Urinary bladder (tissue), 4 donors: Measurements from ENCODE around the gene CADPS2. TPM values are rescaled to one million over a fixed set of nuclear protein-coding genes. Genes with fewer than 3 reads are reported as not detected.

Experiments
- DNase-seq: peaks from one replicate; pipeline ENCODE4 v3.0.0-alpha.2; 2015; ENCODE audit errors: extremely low spot score
- H3K27ac ChIP-seq: one replicate; pipeline ENCODE4 v1.5.1; 2013; ENCODE audit warnings: low read depth, mild to moderate bottlenecking, moderate library complexity
- H3K36me3 ChIP-seq: one replicate; pipeline ENCODE4 v1.6.1; 2013; ENCODE audit warnings: mild to moderate bottlenecking, moderate library complexity; ENCODE audit not compliant: insufficient read depth
- H3K4me1 ChIP-seq: one replicate; pipeline ENCODE4 v1.6.1; 2013; ENCODE audit warnings: mild to moderate bottlenecking, moderate library complexity; ENCODE audit not compliant: insufficient read depth
- H3K4me3 ChIP-seq: one replicate; pipeline ENCODE4 v1.5.1; 2013; ENCODE audit warnings: low read depth, low read length
- WGBS: extraction: QIAGEN DNeasy Blood & Tissue Kit; methylation state at CpG from one replicate; pipeline ENCODE4 v1.1.7; 2013; 5-methylcytosine and 5-hydroxymethylcytosine counted together
- polyA plus RNA-seq: library from polyadenylated mRNA; stranded (reverse); fragments of 200-250 nt; gene quantifications from one replicate; pipeline ENCODE4 v1.2.3, GENCODE V29; 2013
- total RNA-seq: library from RNA; depleted of rRNA; stranded (reverse); fragments of >200 nt; gene quantifications from one replicate; pipeline ENCODE4 v1.2.3, GENCODE V29; 2014
- donor health status: healthy with polysubstance abuse.
- donor health status: healthy.

CADPS2 gene
- total and polyA plus RNA-seq, 2 donors = 5.5 to 36.0 TPM

DNA sequence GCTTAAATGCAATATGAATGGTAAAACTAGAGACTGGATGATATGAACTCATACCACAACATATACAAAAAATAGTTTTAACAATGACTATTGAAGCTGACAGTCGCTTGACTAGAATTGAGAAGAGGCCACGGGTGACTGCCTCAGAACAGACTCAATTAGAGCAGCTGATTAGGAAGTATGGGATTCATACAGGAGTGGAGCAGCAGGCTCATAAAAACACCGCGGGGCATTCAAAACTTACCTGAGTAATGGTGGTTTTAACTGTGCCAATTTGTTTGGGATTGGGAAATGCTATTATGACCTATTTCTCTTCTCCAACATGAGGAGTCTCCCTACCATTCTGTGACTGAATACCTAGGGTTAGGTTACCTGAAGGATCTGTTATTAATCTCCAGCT, 2.1 kb downstream of the CADPS2 start:
- DNase-seq = no peak
- H3K4me3 ChIP-seq = no peak overlapping the region
- 88% methylated on average over 4 of the region's 4 CpGs for WGBS
- no peaks in the 10 kb centered on the region for H3K36me3 ChIP-seq
- H3K27ac ChIP-seq = no peak overlapping the region
- no peaks in the 10 kb centered on the region for H3K4me1 ChIP-seq

- WGBS = 80% methylated on average over 3 of the region's 3 CpGs
- DNase-seq = no peak
- H3K4me1 ChIP-seq = no peaks in the 10 kb centered on the region
- H3K4me3 ChIP-seq = no peak overlapping the region
- no peaks in the 10 kb centered on the region for H3K36me3 ChIP-seq
- H3K27ac ChIP-seq = no peak overlapping the region
Measured at GRCh38 chr7:122883049-122883680, 3.1 kb downstream of the CADPS2 start.

DNA sequence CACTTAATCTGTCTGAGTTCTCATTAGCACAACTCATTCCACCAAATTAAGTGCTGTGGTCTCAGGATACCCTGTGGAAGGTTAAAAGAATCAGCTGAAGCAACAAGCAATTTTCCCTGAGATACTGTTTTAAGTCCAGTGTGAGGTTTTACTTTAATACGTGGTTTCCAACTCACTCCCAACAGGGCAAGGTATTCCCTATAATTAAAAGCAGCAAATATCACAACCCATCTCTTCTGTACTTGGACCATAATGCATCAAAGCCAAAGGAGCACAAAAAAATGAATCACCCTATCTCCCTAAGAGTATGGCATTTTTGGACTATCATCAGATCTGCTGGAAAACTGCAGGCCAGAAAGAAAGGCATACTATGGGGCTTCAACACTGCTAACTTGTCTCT, 4.9 kb downstream of the CADPS2 start:
- Histone ChIP-seq H3K27ac (no peak overlapping the region), H3K36me3 (no peaks in the 10 kb centered on the region), H3K4me1 (no peaks in the 10 kb centered on the region), H3K4me3 (no peak overlapping the region)
- no peak for DNase-seq
- WGBS = 80% methylated on average over 1 of the region's 1 CpG

DNA sequence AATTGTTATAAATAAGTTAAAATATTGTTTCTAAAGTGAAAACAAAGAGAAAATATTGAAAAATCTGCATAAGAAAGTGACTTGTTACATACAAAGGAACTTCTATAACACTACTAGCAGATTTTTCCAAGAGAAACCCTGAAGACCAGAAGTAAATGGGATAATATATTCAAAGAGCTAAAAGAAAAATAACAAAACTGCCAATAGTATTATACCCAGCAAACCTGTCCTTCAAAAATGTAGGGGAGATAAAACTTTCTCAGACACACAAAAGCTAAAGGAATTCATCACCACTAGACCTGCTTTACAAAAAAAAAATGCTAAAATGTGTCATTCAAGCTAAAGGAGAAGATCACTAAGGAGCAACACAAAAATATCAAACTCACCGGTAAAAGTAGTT, 17.0 kb downstream of the CADPS2 start:
- peaks cover 2% of the 10 kb centered on the region for H3K36me3 ChIP-seq
- H3K4me1 ChIP-seq = no peaks in the 10 kb centered on the region
- no peak overlapping the region for H3K27ac ChIP-seq
- 50% methylated on average over 1 of the region's 1 CpG for whole genome bisulfite sequencing
- no peak overlapping the region for H3K4me3 ChIP-seq
- no peak for DNase-seq

DNA sequence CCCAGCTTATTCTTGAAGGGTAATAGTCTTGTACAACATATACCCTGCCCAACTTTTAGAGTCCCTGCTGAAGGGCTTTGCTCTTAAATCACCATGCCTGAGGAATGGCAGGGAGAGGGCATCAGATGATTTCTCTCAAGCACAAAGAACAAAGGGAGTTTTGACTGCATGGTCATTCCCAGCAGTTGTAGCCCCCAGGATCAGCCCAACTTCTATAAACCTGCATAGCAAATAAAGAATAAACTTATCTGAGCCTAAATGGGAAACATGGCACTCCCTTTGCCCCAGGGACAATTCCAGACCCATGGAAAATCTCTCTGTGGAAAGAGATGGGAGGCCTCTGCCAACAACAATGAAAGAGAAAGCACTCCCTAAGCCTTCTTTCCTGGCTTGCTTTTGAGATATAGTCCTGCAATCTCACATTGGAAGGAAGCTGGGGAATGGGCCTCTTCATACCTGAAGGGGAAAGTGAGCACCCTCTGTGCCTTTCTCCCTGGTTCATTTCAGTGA, 18.7 kb downstream of the CADPS2 start:
- H3K4me1 ChIP-seq = no peaks in the 10 kb centered on the region
- no peak overlapping the region for H3K27ac ChIP-seq
- no peak overlapping the region for H3K4me3 ChIP-seq
- no peak for DNase-seq
- peaks cover 2% of the 10 kb centered on the region for H3K36me3 ChIP-seq

GRCh38 chr7:122864838-122865237, 21.4 kb downstream of the CADPS2 start:
- Histone ChIP-seq H3K4me1 (no peaks in the 10 kb centered on the region), H3K27ac (no peak overlapping the region), H3K36me3 (no peaks in the 10 kb centered on the region), H3K4me3 (no peak overlapping the region)
- no peak for DNase-seq
- 87% methylated on average over 3 of the region's 3 CpGs for WGBS

DNA sequence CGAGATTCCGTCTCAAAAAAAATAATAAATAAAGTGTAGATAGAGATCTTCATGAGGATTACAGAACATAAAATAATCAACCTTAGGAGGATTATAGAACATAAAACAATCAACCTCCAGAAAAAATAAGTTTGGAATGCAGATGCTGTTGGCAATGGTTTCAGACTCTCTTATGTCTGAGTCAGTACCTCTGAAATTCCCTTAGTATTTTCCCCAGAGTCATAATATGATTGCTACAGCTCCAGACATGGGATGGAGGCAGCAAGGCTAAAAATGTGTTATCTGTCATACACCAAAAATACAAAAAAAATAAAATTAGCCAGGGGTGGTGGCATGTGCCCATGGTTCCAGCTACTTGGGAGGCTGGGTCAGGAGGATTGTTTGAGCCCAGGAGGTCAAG, 22.2 kb downstream of the CADPS2 start:
- Histone ChIP-seq H3K27ac (no peak overlapping the region), H3K36me3 (no peaks in the 10 kb centered on the region), H3K4me1 (no peaks in the 10 kb centered on the region), H3K4me3 (no peak overlapping the region)
- no peak for DNase-seq
- WGBS = 88% methylated on average over 2 of the region's 2 CpGs

GRCh38 chr7:122858320-122858719, 27.9 kb downstream of the CADPS2 start:
- Histone ChIP-seq H3K27ac (no peak overlapping the region), H3K36me3 (no peaks in the 10 kb centered on the region), H3K4me3 (no peak overlapping the region), H3K4me1 (no peaks in the 10 kb centered on the region)
- DNase-seq = no peak
- 41% methylated on average over 3 of the region's 3 CpGs for WGBS

DNA sequence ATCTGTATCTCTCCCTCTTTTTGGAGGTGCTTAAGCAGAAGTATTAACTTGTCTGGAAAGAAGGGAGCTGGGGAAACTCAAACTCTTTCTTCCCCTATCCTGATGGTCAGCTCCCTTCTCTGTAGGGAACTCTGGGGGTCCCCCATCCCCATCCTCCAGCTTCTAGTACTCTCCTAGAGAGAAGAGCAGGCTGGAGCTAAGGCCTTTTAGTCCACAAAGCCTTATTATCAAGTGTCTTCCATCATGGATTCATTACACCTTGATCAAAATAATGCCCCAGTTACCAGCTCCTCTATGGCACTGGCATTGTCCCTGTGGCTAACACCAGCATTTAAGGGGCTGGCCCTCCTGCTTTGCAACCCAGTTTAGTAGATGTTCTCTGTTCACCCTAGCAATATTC, 35.7 kb downstream of the CADPS2 start:
- Histone ChIP-seq H3K4me3 (no peak overlapping the region), H3K4me1 (no peaks in the 10 kb centered on the region), H3K36me3 (no peaks in the 10 kb centered on the region), H3K27ac (no peak overlapping the region)
- DNase-seq = no peak

GRCh38 chr7:122849957-122850328, 36.3 kb downstream of the CADPS2 start:
- Histone ChIP-seq H3K27ac (no peak overlapping the region), H3K4me3 (no peak overlapping the region), H3K36me3 (no peaks in the 10 kb centered on the region), H3K4me1 (no peaks in the 10 kb centered on the region)
- WGBS = 85% methylated on average over 3 of the region's 3 CpGs
- no peak for DNase-seq

- Histone ChIP-seq H3K36me3 (no peaks in the 10 kb centered on the region), H3K4me3 (no peak overlapping the region), H3K4me1 (no peaks in the 10 kb centered on the region), H3K27ac (no peak overlapping the region)
- WGBS = 77% methylated on average over 4 of the region's 4 CpGs
- DNase-seq = no peak
Measured at GRCh38 chr7:122849322-122849956, 36.8 kb downstream of the CADPS2 start.

DNA sequence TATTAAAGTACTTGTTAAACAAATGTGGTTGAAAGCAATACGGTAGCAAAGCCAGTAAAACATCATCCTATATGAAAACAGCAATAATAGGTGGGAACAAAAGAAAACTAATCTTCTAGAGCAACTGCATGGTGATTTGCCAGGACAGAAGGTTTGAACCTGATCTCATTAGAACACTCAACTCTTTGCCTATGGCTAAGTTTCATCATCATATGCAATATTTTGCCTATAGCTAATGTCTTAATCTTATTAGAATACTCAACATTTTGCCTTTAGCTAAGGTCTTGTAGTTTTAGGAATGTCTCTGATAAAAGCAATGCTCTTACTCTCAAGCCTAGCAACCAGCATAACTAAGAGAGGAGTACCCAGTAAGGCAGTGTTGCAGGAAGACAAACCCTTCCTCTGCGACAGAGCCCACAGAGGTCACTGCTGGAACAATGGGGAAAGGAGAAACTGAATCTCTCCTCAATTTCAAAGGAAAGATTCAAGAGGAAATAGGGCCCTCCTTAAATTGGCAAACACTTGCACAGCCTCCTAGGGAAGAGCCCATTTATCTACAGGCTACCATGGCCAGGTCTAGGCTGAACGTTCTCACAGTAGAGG, 38.3 kb downstream of the CADPS2 start:
- 79% methylated on average over 3 of the region's 3 CpGs for WGBS
- Histone ChIP-seq H3K27ac (no peak overlapping the region), H3K4me1 (no peaks in the 10 kb centered on the region), H3K36me3 (no peaks in the 10 kb centered on the region), H3K4me3 (no peak overlapping the region)
- no peak for DNase-seq

DNA sequence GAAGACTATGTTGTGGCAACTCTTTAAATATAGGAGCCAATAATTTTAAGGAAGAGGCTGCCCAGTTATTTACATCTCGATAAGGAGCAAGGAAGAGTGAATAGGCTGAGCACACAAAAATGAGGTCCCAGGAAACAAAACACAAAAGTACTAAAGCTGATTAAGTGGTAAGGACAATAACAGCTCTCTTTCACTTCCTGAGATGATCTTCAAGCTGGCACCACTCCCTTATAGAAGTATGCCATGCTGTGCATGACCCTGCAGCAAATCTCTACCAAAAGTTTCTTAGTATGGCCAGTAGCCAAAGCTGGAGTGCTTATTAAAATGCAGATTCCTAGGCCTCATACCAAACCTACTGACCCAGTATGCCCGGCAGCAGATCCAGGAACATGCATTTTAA, 39.7 kb downstream of the CADPS2 start:
- no peaks in the 10 kb centered on the region for H3K36me3 ChIP-seq
- H3K4me1 ChIP-seq = no peaks in the 10 kb centered on the region
- H3K27ac ChIP-seq = no peak overlapping the region
- DNase-seq = no peak
- WGBS = 66% methylated on average over 2 of the region's 2 CpGs
- H3K4me3 ChIP-seq = no peak overlapping the region

- 95% methylated on average over 3 of the region's 3 CpGs for WGBS
- no peaks in the 10 kb centered on the region for H3K36me3 ChIP-seq
- no peak overlapping the region for H3K4me3 ChIP-seq
- DNase-seq = no peak
- no peaks in the 10 kb centered on the region for H3K4me1 ChIP-seq
- H3K27ac ChIP-seq = no peak overlapping the region
Measured at GRCh38 chr7:122845286-122845685, 41.0 kb downstream of the CADPS2 start.
